NCI-H345 treated with DMSO at 0.1 percent for 48 hours (cell line): Measurements from ENCODE around the gene COA7.
"Not testable (repeated sequence)": the region's sequence is repeated elsewhere in the genome, so short reads cannot be mapped to it uniquely, and the experiment has no call there.

Experiments used
- DNase-seq: peaks from one replicate; lab custom pipeline; 2025; ENCODE audit not compliant: unreplicated experiment; lab: John Stamatoyannopoulos, UW

Gene COA7

GRCh38 chr1:52697795-52698674, at the start of gene COA7:
TSS of gene COA7 (minus strand) at chr1:52698347. CDS start at chr1:52698326, 21 bp downstream.
- peak; percentile 68 for DNase-seq

- DNase-seq: no peak
These were observed 49.3 kb upstream of the COA7 start for GRCh38 chr1:52747450-52747849.

GRCh38 chr1:52746189-52746588, 48.0 kb upstream of the COA7 start:
- no peak for DNase-seq

GRCh38 chr1:52741259-52741658, 43.1 kb upstream of the COA7 start:
- no peak for DNase-seq

- no peak for DNase-seq
These were observed 41.7 kb upstream of the COA7 start for GRCh38 chr1:52739699-52740467.

GRCh38 chr1:52738893-52739292, 40.7 kb upstream of the COA7 start:
- DNase-seq: no peak

- DNase-seq: no peak
These were observed 40.0 kb upstream of the COA7 start for GRCh38 chr1:52738148-52738547.

GRCh38 chr1:52735371-52735770, 37.2 kb upstream of the COA7 start:
- not testable (repeated sequence) for DNase-seq

- DNase-seq: no peak
These were observed 35.2 kb upstream of the COA7 start for GRCh38 chr1:52733368-52733767.

- no peak for DNase-seq
These were observed 30.0 kb upstream of the COA7 start for GRCh38 chr1:52727956-52728656.

GRCh38 chr1:52727114-52727586, 29.0 kb upstream of the COA7 start:
- no peak for DNase-seq

GRCh38 chr1:52726265-52727113, 28.3 kb upstream of the COA7 start, which contains the start of gene ZYG11B:
TSS of gene ZYG11B (plus strand) at chr1:52726453. CDS start at chr1:52726654, 201 bp downstream.
- DNase-seq: peak; percentile 76

- DNase-seq: no peak
These were observed 27.7 kb upstream of the COA7 start for GRCh38 chr1:52725903-52726264.

GRCh38 chr1:52723260-52723659, 25.1 kb upstream of the COA7 start:
- no peak for DNase-seq

GRCh38 chr1:52715296-52715695, 17.1 kb upstream of the COA7 start:
- not testable (repeated sequence) for DNase-seq

GRCh38 chr1:52713590-52713989, 15.4 kb upstream of the COA7 start:
- DNase-seq: no peak

GRCh38 chr1:52709016-52709415, 10.9 kb upstream of the COA7 start:
- DNase-seq: no peak

- DNase-seq: no peak
These were observed 9.9 kb upstream of the COA7 start for GRCh38 chr1:52707927-52708655.
